HepG2 (cell line): ENCODE data around the gene BCAR3. TPM values are rescaled to one million over a fixed set of nuclear protein-coding genes. Genes with fewer than 3 reads are reported as not detected.

Source experiments
- ARID2 ChIP-seq: sonication (generic); formaldehyde crosslinking; IDR thresholded peaks from 2 replicates; pipeline ENCODE4 v1.8.1; 2022; ENCODE audit warnings: mild to moderate bottlenecking, missing genetic modification reagents, borderline replicate concordance
- ESRRA ChIP-seq: sonication (generic); formaldehyde crosslinking; IDR thresholded peaks from 2 replicates; pipeline ENCODE4 v1.5.1; 2020; ENCODE audit warnings: mild to moderate bottlenecking, low read depth, missing genetic modification reagents
- GLI4 ChIP-seq: sonication (generic); formaldehyde crosslinking; IDR thresholded peaks from 2 replicates; pipeline ENCODE4 v1.5.1; 2020; ENCODE audit warnings: missing genetic modification reagents, mild to moderate bottlenecking, moderate library complexity, borderline replicate concordance
- NCOA2 ChIP-seq: sonication (generic); formaldehyde crosslinking; IDR thresholded peaks from 2 replicates; pipeline ENCODE4 v1.8.0; 2022; ENCODE audit warnings: inconsistent platforms
- RERE ChIP-seq: IDR thresholded peaks from 2 replicates; pipeline ENCODE4 v1.6.1; 2016; ENCODE audit warnings: low read depth, missing genetic modification reagents, missing compliant biosample characterization
- SIN3A ChIP-seq: IDR thresholded peaks from 2 replicates; pipeline ENCODE4 v1.6.1; 2011; ENCODE audit warnings: low read depth, mild to moderate bottlenecking, control low read depth, low read length, borderline replicate concordance
- SP4 ChIP-seq: sonication (generic); formaldehyde crosslinking; IDR thresholded peaks from 2 replicates; pipeline ENCODE4 v1.8.1; 2023; ENCODE audit warnings: mild to moderate bottlenecking, missing genetic modification reagents
- SP5 ChIP-seq: IDR thresholded peaks from 2 replicates; pipeline ENCODE4 v1.6.1; 2016; ENCODE audit warnings: low read depth, borderline replicate concordance
- ZC3H4 ChIP-seq: sonication (generic); formaldehyde crosslinking; IDR thresholded peaks from 2 replicates; pipeline ENCODE4 v1.4.0; 2020; ENCODE audit warnings: missing genetic modification reagents, borderline replicate concordance
- ZNF276 ChIP-seq: sonication (generic); formaldehyde crosslinking; IDR thresholded peaks from 2 replicates; pipeline ENCODE4 v1.4.0; 2020; ENCODE audit warnings: mild to moderate bottlenecking, low read depth, missing genetic modification reagents
- ZNF605 ChIP-seq: sonication (generic); formaldehyde crosslinking; IDR thresholded peaks from 2 replicates; pipeline ENCODE4 v1.8.0; 2022; ENCODE audit warnings: mild to moderate bottlenecking, missing genetic modification reagents
- polyA plus RNA-seq, 8 experiments: library from polyadenylated mRNA; depleted of rRNA in 3 of 8; stranded (reverse) in 7 of 8; unstranded in 1 of 8; fragments of >200 nt; fragmentation: Illumina TruSeq in 4 of 8; extraction: Trizol in 4 of 8; gene quantifications; 2 replicates each; pipeline versions ENCODE4 v1.2.1 to v1.2.3, GENCODE V29; 2011 to 2016; ENCODE audit warnings: low read depth in 4 of 8, missing spikeins in 1 of 8, mixed read lengths in 1 of 8; ENCODE audit not compliant: insufficient read depth in 1 of 8
- total RNA-seq, 5 experiments: library from RNA; depleted of rRNA; stranded (reverse); fragments of >200 nt; fragmentation: Illumina TruSeq; extraction: Trizol; gene quantifications; 2 replicates each; pipeline ENCODE4 v1.2.3, GENCODE V29; 2016; ENCODE audit warnings: low read depth in 1 of 5
- TF ChIP-seq, protein P1 (sequence below): sonication (generic); formaldehyde crosslinking; IDR thresholded peaks from 2 replicates; pipeline ENCODE4 v1.4.0; 2020; ENCODE audit warnings: low read depth, missing genetic modification reagents
- TF ChIP-seq, protein P2 (sequence below): sonication (generic); formaldehyde crosslinking; IDR thresholded peaks from 2 replicates; pipeline ENCODE4 v1.5.0; 2020; ENCODE audit warnings: mild to moderate bottlenecking, missing genetic modification reagents

The BCAR3 gene
- total and polyA plus RNA-seq, 2 of the 13 experiments (the other 11 are each of a cell fraction or from before 2014, with no cell fraction given) = 3.6 to 4.8 TPM

GRCh38 chr1:93591676-93592550 is 89.7 kb downstream of the BCAR3 start (continued):
- TF ChIP-seq SP4 (CRISPR knock-in tag) = peak; percentile 65
- TF ChIP-seq, protein P1, sequence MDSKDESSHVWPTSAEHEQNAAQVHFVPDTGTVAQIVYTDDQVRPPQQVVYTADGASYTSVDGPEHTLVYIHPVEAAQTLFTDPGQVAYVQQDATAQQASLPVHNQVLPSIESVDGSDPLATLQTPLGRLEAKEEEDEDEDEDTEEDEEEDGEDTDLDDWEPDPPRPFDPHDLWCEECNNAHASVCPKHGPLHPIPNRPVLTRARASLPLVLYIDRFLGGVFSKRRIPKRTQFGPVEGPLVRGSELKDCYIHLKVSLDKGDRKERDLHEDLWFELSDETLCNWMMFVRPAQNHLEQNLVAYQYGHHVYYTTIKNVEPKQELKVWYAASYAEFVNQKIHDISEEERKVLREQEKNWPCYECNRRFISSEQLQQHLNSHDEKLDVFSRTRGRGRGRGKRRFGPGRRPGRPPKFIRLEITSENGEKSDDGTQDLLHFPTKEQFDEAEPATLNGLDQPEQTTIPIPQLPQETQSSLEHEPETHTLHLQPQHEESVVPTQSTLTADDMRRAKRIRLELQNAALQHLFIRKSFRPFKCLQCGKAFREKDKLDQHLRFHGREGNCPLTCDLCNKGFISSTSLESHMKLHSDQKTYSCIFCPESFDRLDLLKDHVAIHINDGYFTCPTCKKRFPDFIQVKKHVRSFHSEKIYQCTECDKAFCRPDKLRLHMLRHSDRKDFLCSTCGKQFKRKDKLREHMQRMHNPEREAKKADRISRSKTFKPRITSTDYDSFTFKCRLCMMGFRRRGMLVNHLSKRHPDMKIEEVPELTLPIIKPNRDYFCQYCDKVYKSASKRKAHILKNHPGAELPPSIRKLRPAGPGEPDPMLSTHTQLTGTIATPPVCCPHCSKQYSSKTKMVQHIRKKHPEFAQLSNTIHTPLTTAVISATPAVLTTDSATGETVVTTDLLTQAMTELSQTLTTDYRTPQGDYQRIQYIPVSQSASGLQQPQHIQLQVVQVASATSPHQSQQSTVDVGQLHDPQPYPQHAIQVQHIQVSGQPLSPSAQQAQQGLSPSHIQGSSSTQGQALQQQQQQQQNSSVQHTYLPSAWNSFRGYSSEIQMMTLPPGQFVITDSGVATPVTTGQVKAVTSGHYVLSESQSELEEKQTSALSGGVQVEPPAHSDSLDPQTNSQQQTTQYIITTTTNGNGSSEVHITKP (CRISPR knock-in tag) = no peak; the same call in 1 of the 2 replicates
- no peak for TF ChIP-seq RERE (CRISPR knock-in tag)
- peak; percentile 70; the same call in 1 of the 2 replicates for TF ChIP-seq SIN3A
- peak; percentile 83 for TF ChIP-seq ESRRA
- peak; percentile 80 for TF ChIP-seq SP5 (CRISPR knock-in tag)
- TF ChIP-seq ARID2 = no peak; the same call in 1 of the 2 replicates
- peak; percentile 83; the same call in 1 of the 2 replicates for TF ChIP-seq NCOA2 (CRISPR knock-in tag)
- TF ChIP-seq ZNF276 (CRISPR knock-in tag) = no peak
- no peak for TF ChIP-seq GLI4 (CRISPR knock-in tag)
- TF ChIP-seq ZC3H4 = 0 out of 2 replicates have a peak, but pooled peaks have one; percentile 7
- TF ChIP-seq ZNF605 (CRISPR knock-in tag) = peak; percentile 73
- TF ChIP-seq, protein P2, sequence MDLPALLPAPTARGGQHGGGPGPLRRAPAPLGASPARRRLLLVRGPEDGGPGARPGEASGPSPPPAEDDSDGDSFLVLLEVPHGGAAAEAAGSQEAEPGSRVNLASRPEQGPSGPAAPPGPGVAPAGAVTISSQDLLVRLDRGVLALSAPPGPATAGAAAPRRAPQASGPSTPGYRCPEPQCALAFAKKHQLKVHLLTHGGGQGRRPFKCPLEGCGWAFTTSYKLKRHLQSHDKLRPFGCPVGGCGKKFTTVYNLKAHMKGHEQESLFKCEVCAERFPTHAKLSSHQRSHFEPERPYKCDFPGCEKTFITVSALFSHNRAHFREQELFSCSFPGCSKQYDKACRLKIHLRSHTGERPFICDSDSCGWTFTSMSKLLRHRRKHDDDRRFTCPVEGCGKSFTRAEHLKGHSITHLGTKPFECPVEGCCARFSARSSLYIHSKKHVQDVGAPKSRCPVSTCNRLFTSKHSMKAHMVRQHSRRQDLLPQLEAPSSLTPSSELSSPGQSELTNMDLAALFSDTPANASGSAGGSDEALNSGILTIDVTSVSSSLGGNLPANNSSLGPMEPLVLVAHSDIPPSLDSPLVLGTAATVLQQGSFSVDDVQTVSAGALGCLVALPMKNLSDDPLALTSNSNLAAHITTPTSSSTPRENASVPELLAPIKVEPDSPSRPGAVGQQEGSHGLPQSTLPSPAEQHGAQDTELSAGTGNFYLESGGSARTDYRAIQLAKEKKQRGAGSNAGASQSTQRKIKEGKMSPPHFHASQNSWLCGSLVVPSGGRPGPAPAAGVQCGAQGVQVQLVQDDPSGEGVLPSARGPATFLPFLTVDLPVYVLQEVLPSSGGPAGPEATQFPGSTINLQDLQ (CRISPR knock-in tag) = no peak; the same call in 1 of the 2 replicates
